Stimulated activated CD4-positive, alpha-beta T cell treated with anti-CD3 and anti-CD28 coated beads, Interleukin-12 subunit alpha, Interleukin-12 subunit beta, amount 100 ng/mL, for 4 hours (primary cell): ENCODE results near the gene SAMD4A.

Experiments
- DNase-seq: peaks from one replicate; pipeline ENCODE4 v3.0.0-alpha.2; 2020

Gene SAMD4A

GRCh38 chr14:54768501-54769129 lies 201.7 kb downstream of the SAMD4A start:
- no peak for DNase-seq

GRCh38 chr14:54769951-54770863 lies 203.3 kb downstream of the SAMD4A start:
- no peak for DNase-seq

GRCh38 chr14:54771411-54772027 lies 204.6 kb downstream of the SAMD4A start:
- DNase-seq: no peak

GRCh38 chr14:54772451-54772881 lies 205.5 kb downstream of the SAMD4A start:
- no peak for DNase-seq

- peak; percentile 63 for DNase-seq
Measured at GRCh38 chr14:54773171-54774006, 206.5 kb downstream of the SAMD4A start.

- no peak for DNase-seq
Measured at GRCh38 chr14:54774824-54775223, 207.9 kb downstream of the SAMD4A start.

- no peak for DNase-seq
Measured at GRCh38 chr14:54775486-54776140, 208.7 kb downstream of the SAMD4A start.

GRCh38 chr14:54776361-54777001 lies 209.6 kb downstream of the SAMD4A start:
- DNase-seq: peak; percentile 78

- no peak for DNase-seq
Measured at GRCh38 chr14:54777395-54777794, 210.5 kb downstream of the SAMD4A start.

- DNase-seq: no peak
Measured at GRCh38 chr14:54778618-54779345, 211.9 kb downstream of the SAMD4A start.

GRCh38 chr14:54781080-54781479 lies 214.2 kb downstream of the SAMD4A start:
- no peak for DNase-seq

GRCh38 chr14:54781961-54782750 lies 215.2 kb downstream of the SAMD4A start:
- DNase-seq: no peak

GRCh38 chr14:54782751-54783659 lies 216.1 kb downstream of the SAMD4A start:
- DNase-seq: no peak

GRCh38 chr14:54783660-54784015 lies 216.7 kb downstream of the SAMD4A start:
- no peak for DNase-seq

GRCh38 chr14:54784060-54784459 lies 217.1 kb downstream of the SAMD4A start:
- no peak for DNase-seq

GRCh38 chr14:54784657-54785056 lies 217.7 kb downstream of the SAMD4A start:
- no peak for DNase-seq

- DNase-seq: no peak
Measured at GRCh38 chr14:54785136-54785777, 218.3 kb downstream of the SAMD4A start.
